NCI-H82 (cell line): ENCODE data around the gene ARPC1A.
"Not testable (repeated sequence)": the region's sequence is repeated elsewhere in the genome, so short reads cannot be mapped to it uniquely, and the experiment has no call there.

Experiments
- DNase-seq: peaks from one replicate; lab custom pipeline; 2025; lab: John Stamatoyannopoulos, UW

The ARPC1A gene

GRCh38 chr7:99371376-99371920, 45.8 kb downstream of the ARPC1A start:
- DNase-seq = no peak

- peak; percentile 65 for DNase-seq
Observed at GRCh38 chr7:99372275-99373090, 46.8 kb downstream of the ARPC1A start.

- DNase-seq = no peak
Observed at GRCh38 chr7:99373091-99374066, 47.7 kb downstream of the ARPC1A start.

- DNase-seq = peak; percentile 79
Observed at GRCh38 chr7:99374111-99375064, 48.7 kb downstream of the ARPC1A start, which contains the start of gene ARPC1B. Gene ARPC1B (plus strand): TSS chr7:99374730. CDS start chr7:99385715, 10,985 bp downstream.

GRCh38 chr7:99375070-99375807, 49.5 kb downstream of the ARPC1A start:
- DNase-seq = peak; percentile 75

- no peak for DNase-seq
Observed at GRCh38 chr7:99379043-99379577, 53.4 kb downstream of the ARPC1A start.

- DNase-seq = not testable (repeated sequence)
Observed at GRCh38 chr7:99379693-99380031, 54.0 kb downstream of the ARPC1A start.

GRCh38 chr7:99380032-99380822, 54.5 kb downstream of the ARPC1A start:
- no peak for DNase-seq

GRCh38 chr7:99380823-99381663, 55.3 kb downstream of the ARPC1A start:
- no peak for DNase-seq

GRCh38 chr7:99381664-99382075, 56.0 kb downstream of the ARPC1A start:
- no peak for DNase-seq

- no peak for DNase-seq
Observed at GRCh38 chr7:99383203-99383602, 57.5 kb downstream of the ARPC1A start.

- DNase-seq = no peak
Observed at GRCh38 chr7:99383791-99384370, 58.2 kb downstream of the ARPC1A start.

- DNase-seq = no peak
Observed at GRCh38 chr7:99384523-99384922, 58.8 kb downstream of the ARPC1A start.

- no peak for DNase-seq
Observed at GRCh38 chr7:99385564-99385963, 59.9 kb downstream of the ARPC1A start.

- DNase-seq = peak; percentile 56
Observed at GRCh38 chr7:99386584-99387238, 61.0 kb downstream of the ARPC1A start.

GRCh38 chr7:99387239-99387635, 61.5 kb downstream of the ARPC1A start:
- DNase-seq = not testable (repeated sequence)

GRCh38 chr7:99387912-99388311, 62.2 kb downstream of the ARPC1A start:
- no peak for DNase-seq

- no peak for DNase-seq
Observed at GRCh38 chr7:99389772-99390171, 64.1 kb downstream of the ARPC1A start.
